ENCODE measurements around the gene DDX41. TPM values are rescaled to one million over a fixed set of nuclear protein-coding genes. Genes with fewer than 3 reads are reported as not detected.

The DDX41 gene
- total RNA-seq, 1 experiment from 2014 or later, result 133 TPM

GRCh38 chr5:177469750-177470525, 46.8 kb downstream of the DDX41 start:
- H2BK12ac ChIP-seq (ENCODE audit: insufficient read length, low read depth, low read length), result no peak overlapping the region
- no peaks in the 10 kb centered on the region for H3K27me3 ChIP-seq (ENCODE audit: insufficient read depth, low read length)
- H3K4me3 Mint-ChIP-seq, result peak overlapping the region; percentile 83 to 89
- H3K4me1 Mint-ChIP-seq, result peaks cover 28 to 51% of the 10 kb centered on the region in 2 experiments
- no peak overlapping the region for H3K18ac ChIP-seq (ENCODE audit: insufficient read length, low read depth, low read length)
- no peak overlapping the region for H2BK5ac ChIP-seq (ENCODE audit: insufficient read length, low read length)
- no peak overlapping the region for H2AK5ac ChIP-seq (ENCODE audit: insufficient read length, low read length)
- no peak overlapping the region for H4K91ac ChIP-seq (ENCODE audit: insufficient read length, low read depth, low read length)
- H3K27ac ChIP-seq (ENCODE audit: insufficient read length, low read depth, low read length), result no peak overlapping the region
- H3K79me1 ChIP-seq (ENCODE audit: insufficient read depth, low read depth, low read length, poor library complexity, severe bottlenecking), result peaks cover 10% of the 10 kb centered on the region
- no peak overlapping the region for H3T11ph ChIP-seq (ENCODE audit: low read length)
- H2AFZ ChIP-seq (ENCODE audit: low read length), result no peak overlapping the region
- DNase-seq, result no peak
- H3K4me1 ChIP-seq (ENCODE audit: insufficient read depth, low read length), result peaks cover 21% of the 10 kb centered on the region; the same call in 1 of the 2 replicates
- no peaks in the 10 kb centered on the region; the same call in 1 of the 2 replicates for H3K27me3 Mint-ChIP-seq (ENCODE audit: low read depth)
- TF ChIP-seq CTCF (conservative IDR thresholded peaks at IDR 0.05), result no peak
- H4K8ac ChIP-seq (replicated peaks; ENCODE audit: insufficient read length, low read depth, low read length), result no peak overlapping the region
- H2BK120ac ChIP-seq (ENCODE audit: low read depth, low read length, poor library complexity, severe bottlenecking), result no peak overlapping the region
- no peak overlapping the region for H3K4me2 ChIP-seq (ENCODE audit: insufficient read depth, insufficient read length, low read length)
- peak overlapping the region; percentile 95 to 96 (median 95) for H3K27ac Mint-ChIP-seq
- peaks cover 52 to 71% (median 69%) of the 10 kb centered on the region in 3 experiments for H3K36me3 Mint-ChIP-seq (ENCODE audit: insufficient read depth in 1 of 3, low read depth in 3 of 3)
- H4K20me1 ChIP-seq (ENCODE audit: control insufficient read depth, insufficient read depth, insufficient read length), result no peaks in the 10 kb centered on the region
- H3K79me2 ChIP-seq (ENCODE audit: insufficient read depth, low read length), result peaks cover 26% of the 10 kb centered on the region; the same call in 1 of the 2 replicates
- H2BK15ac ChIP-seq (ENCODE audit: low read depth, low read length), result no peak overlapping the region
- peak overlapping the region; percentile 11; the same call in 1 of the 2 replicates for H3K14ac ChIP-seq (ENCODE audit: insufficient read depth, low read length)
- H3K4ac ChIP-seq (ENCODE audit: low read depth, low read length), result no peak overlapping the region
- H3K23ac ChIP-seq (ENCODE audit: insufficient read length, low read depth, low read length), result no peak overlapping the region
- WGBS (ENCODE audit: extremely low coverage, insufficient read length, low lambda C conversion rate), result no CpG with 5 or more reads among the region's 8 CpGs
- no peaks in the 10 kb centered on the region for H3K9me3 ChIP-seq (ENCODE audit: control insufficient read depth, low read depth, low read length)
- H3K9ac ChIP-seq (ENCODE audit: extremely low read depth, insufficient read length, low read length), result no peak overlapping the region
- peaks cover 4% of the 10 kb centered on the region for H3K23me2 ChIP-seq (ENCODE audit: insufficient read length, low read depth, low read length, poor library complexity, severe bottlenecking)
- no peak overlapping the region for H2BK20ac ChIP-seq (ENCODE audit: low read depth, low read length, poor library complexity, severe bottlenecking)
- H4K5ac ChIP-seq (ENCODE audit: insufficient read length, low read depth, low read length), result no peak overlapping the region
- peaks cover 2 to 11% of the 10 kb centered on the region in 2 experiments; a peak in 1 of 5 replicates for H3K9me3 Mint-ChIP-seq
- H3K56ac ChIP-seq (ENCODE audit: insufficient read length, low read depth, low read length), result no peak overlapping the region

All from H9 (cell line).